Dermis lymphatic vessel endothelial cell (primary cell): ENCODE measurements around the gene OR52I1. TPM values are rescaled to one million over a fixed set of nuclear protein-coding genes. Genes with fewer than 3 reads are reported as not detected.

ENCODE experiments used
- total RNA-seq: library from RNA; depleted of rRNA; stranded (reverse); fragments of >200 nt; gene quantifications from 2 replicates; pipeline ENCODE4 v1.2.1, GENCODE V29; 2014

OR52I1 gene, protein sequence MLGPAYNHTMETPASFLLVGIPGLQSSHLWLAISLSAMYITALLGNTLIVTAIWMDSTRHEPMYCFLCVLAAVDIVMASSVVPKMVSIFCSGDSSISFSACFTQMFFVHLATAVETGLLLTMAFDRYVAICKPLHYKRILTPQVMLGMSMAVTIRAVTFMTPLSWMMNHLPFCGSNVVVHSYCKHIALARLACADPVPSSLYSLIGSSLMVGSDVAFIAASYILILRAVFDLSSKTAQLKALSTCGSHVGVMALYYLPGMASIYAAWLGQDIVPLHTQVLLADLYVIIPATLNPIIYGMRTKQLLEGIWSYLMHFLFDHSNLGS
- total RNA-seq, result not detected in 2 replicates

DNA sequence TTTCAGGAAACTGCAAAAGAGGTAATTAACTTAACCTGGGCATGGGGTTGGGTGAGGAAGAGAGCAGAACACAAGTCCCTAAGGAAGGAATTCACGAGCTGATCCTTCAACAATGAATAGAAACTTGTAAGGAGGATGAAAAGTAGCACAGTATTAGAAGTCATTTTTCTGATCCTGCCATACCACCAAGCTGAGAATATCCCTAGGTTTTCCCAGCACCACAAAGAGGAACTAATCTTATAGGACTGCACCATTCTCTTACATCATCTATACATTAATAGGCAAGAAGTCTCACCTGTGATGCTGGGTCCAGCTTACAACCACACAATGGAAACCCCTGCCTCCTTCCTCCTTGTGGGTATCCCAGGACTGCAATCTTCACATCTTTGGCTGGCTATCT is at the start of gene OR52I1:
TSS of gene OR52I1 (plus strand) at position 301 of the 400 bp plus-strand sequence. CDS start at position 301, 0 bp downstream.

DNA sequence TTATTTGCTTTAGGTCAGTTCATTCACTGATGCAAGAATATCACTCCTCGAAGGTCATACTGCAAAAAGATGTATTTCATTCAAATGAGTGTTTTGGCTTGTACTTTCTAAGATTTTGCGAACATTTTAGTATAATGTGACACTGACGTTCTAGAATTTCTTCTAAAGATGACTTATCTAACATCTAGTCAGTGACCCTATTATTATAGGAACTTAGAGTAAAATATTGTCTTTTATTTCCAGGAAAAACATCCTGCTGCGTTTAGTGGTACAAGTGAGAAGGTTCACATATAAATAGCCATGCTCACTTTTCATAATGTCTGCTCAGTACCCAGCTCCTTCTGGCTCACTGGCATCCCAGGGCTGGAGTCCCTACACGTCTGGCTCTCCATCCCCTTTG is 48.9 kb upstream of the OR52I1 start, which contains the start of gene OR52M1:
TSS of gene OR52M1 (plus strand) at position 301 of the 400 bp plus-strand sequence. CDS start at position 301, 0 bp downstream.

DNA sequence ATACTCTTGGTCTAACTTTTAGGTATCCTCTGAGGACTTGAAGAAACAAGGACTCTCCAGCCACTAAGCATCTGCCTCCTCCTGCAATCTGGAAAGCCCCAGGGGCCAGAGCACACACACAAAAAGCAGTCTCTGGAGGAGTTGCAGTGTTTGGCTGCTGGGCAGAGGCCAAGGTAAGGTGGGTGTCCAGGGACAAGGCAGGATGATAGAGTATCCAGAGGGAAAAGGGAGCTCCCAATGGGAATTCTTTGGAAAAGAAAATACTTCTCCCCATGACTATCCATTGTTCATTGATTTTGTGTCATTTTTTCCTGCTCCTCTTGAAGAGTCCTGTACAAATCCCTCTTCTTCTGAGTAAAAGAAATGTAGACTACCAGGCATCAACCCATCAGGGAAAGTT is 12.4 kb upstream of the OR52I1 start, which contains the start of gene OR52I2:
TSS of gene OR52I2 (plus strand) at position 301 of the 400 bp plus-strand sequence.

DNA sequence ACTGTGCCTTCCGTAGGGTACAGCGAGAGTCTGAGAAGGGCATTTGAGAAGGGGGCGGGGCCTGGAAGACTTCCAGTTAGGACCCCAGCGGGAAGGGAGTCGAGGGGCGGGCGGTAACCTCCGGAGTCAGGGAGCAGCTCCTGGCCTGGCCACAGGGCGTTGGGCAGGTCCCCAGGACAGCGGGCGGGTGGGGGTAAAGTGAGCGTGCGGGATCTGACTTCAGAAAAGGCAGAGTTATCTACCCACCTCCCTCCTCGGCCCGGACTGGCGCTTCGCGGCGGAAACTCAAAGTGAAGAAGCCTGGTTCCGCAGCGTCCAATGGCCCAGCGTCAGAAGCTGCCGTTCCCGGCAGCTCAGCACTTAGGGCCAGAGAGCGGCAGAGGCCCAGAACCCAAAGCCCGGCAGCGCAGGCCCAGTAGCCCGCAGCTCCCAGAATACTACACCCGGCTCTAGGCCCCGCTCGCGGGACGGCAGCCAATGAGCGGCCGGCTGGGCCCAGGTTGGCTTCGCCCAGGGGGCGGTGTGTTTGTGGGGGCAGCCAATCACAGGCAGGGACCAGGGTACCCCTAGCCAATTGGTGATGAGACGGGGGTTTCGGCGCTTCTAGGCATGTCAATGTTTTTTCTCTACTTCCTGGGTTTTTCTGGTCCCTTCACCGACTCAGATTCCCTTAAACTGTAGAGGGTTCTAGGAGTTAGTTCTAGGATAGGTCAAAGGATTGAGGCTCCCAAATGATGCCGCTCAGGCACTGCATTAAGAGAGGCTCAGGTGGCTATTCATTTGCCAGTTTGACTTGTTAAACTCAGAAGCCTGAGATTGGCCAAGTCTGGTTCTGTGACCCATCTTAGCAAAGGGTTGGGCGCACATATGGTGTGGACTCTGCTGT is 14.2 kb downstream of the OR52I1 start, which contains the start of gene TRIM68:
TSS of gene TRIM68 (minus strand) at position 451 of the 886 bp plus-strand sequence. CDS start 2,727 bp downstream, outside the sequence.

DNA sequence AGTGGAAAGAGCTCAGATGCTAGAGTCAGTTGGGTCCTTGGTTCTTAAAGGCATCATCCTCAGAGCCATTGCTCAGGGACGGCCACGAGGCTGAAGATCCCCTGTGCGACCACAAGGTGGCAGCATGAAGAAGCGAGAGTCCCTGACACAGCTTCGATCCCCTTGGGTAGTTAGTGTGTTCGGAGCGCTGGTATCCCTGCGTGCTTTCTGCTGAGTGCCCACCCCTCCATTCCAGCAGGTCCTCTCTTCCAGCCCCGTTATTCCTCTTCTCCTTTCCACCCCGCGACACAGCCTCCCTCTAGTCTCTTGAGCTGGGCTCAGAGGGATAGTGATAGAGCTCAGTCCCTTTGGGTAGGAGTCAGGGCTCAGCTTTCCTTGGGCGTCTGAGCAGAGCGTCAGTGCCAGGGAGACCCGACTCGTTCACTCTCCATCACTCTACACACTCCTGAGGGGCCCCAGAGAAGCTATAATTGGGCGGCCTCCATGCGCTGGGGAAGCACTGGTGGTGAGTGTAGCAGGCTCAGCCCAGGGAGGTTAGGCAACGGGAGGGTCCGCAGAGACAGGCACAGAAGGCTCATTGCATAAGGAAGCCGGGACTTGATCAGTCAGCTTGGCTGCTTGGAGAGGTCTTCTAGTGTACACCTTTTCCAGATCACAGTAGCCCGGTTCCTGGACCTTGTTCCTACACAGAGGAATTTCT is 43.3 kb downstream of the OR52I1 start, which contains the start of gene OR51D1:
TSS of gene OR51D1 (plus strand) at position 516 of the 700 bp plus-strand sequence. CDS start 2,314 bp downstream, outside the sequence.

DNA sequence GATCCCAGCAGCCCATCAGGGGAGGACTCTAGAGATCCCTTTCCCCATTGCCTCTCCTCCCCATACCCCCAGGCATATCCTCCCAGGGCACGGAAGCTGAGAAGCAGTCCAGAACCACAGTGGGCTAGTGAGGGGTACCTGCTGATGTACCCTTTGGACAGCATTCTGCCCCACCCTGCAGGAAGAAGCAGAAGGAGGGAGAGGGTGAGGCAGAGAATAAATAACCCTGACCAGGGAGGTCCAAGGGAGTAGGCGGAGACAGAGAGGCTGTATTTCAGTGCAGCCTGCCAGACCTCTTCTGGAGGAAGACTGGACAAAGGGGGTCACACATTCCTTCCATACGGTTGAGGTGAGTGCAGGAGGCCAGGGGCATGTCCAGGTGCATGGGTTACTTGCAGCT is 49.8 kb downstream of the OR52I1 start, which contains the start of gene OR51E1:
TSS of gene OR51E1 (plus strand) at position 301 of the 400 bp plus-strand sequence. CDS start 8,545 bp downstream, outside the sequence.

Other genes starting within 250 kb of the OR52I1 start
- not detected in 2 replicates for gene OR52B4, start 225.7 kb upstream of the OR52I1 start, total RNA-seq
- gene TRIM21, start 200.3 kb upstream of the OR52I1 start, total RNA-seq, result 24.8 and 28.7 TPM in 2 replicates
- not detected in 2 replicates for gene OR52K2, start 144.7 kb upstream of the OR52I1 start, total RNA-seq
- gene OR52K1, start 111.4 kb upstream of the OR52I1 start, total RNA-seq, result not detected in 2 replicates
- gene OR52M1, start 48.8 kb upstream of the OR52I1 start, total RNA-seq, result not detected in 2 replicates
- gene OR52I2, start 12.3 kb upstream of the OR52I1 start, total RNA-seq, result not detected in 2 replicates
- 7.6 and 11.4 TPM in 2 replicates for gene TRIM68, start 14.2 kb downstream of the OR52I1 start, total RNA-seq
- gene OR51D1, start 43.4 kb downstream of the OR52I1 start, total RNA-seq, result not detected in 2 replicates
- gene OR51E1, start 49.9 kb downstream of the OR52I1 start, total RNA-seq, result not detected in 2 replicates
- gene OR51E2, start 103.8 kb downstream of the OR52I1 start, total RNA-seq, result not detected in 2 replicates
- gene MMP26, start 110.7 kb downstream of the OR52I1 start, total RNA-seq, result not detected in 2 replicates
- gene OR51F1, start 175.9 kb downstream of the OR52I1 start, total RNA-seq, result not detected in 2 replicates
- not detected in 2 replicates for gene OR52R1, start 210.3 kb downstream of the OR52I1 start, total RNA-seq
- gene OR51F2, start 227.3 kb downstream of the OR52I1 start, total RNA-seq, result not detected in 2 replicates